ENCODE data around the gene SLMAP.

SLMAP gene

DNA sequence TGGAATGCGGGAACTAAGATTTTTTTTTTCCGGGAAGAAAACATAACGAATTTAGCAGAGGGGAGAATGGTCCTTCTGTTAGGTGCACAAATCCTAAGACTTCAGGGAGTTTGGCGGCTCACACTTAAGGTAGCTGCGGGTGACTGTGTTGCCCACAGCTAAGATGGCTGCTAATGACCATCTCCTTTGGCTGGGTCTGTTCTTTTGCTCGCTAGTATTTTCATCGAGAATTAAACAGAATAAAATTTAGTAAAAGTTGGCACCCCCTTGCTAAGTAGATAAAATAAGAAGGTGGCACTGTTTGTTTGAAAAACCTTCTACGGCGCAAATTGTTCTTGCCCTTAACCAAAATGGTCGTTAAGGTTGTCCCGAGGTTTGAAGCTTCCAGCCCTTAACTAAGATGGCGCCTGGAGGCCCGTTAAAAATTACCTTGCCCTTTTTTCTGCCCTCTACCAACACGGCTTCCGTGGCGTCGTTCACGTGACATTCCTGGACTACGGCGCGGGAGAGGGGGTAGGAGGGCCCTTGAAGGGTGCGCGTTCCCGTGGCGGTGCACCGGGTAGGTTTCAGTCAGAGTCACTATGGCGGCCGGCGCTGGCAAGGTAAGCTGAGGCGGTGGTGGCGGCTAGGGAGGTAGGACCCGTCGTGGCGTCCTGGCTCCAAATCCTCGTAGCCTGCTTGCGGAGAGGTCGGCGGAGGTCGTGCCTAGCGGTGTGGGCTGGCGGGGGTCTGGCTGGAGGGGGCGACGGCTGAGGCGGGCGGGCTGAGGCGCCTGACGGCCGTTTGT is at the start of gene SLMAP:
Gene SLMAP (plus strand): TSS at position 569 of the 787 bp plus-strand sequence. CDS start 1,343 bp downstream, outside the sequence.
- ATAC-seq = peak; percentile 99

DNA sequence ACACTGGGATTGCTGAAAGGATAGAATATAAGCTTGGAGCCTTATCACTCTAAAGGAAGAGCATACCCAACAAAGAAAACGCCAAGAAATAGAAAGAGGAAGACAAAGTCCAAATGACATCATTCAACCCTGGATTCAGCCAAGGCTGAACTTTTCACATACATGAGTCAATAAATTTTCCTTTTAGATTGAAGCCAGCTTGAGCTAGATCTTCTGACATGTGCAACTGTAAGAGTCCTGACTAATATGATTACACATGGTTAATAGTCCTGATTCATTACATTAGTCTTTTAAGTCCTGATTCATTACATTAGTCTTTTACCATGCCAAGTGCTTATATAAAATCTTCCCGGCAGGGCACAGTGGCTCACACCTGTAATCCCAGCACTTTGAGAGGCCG is 49.6 kb upstream of the SLMAP start:
- H3K36me3 Mint-ChIP-seq = no peaks in the 10 kb centered on the region
- no peak for ATAC-seq
- H3K27ac Mint-ChIP-seq = no peak overlapping the region
- peaks cover 3% of the 10 kb centered on the region for H3K9me3 Mint-ChIP-seq
- H3K27me3 Mint-ChIP-seq = peaks cover 9% of the 10 kb centered on the region
- no peaks in the 10 kb centered on the region for H3K4me1 Mint-ChIP-seq
- H3K4me3 Mint-ChIP-seq = no peak overlapping the region

More for the DNA sequence above, at the start of gene SLMAP:
- Mint-ChIP-seq H3K4me3 (peak within 1 kb of the TSS; percentile 97), H3K4me1 (peaks cover 30% of the 10 kb centered on the region), H3K27ac (peak within 1 kb of the TSS; percentile 84), H3K36me3 (peaks cover 5% of the 10 kb centered on the region), H3K27me3 (no peaks in the 10 kb centered on the region), H3K9me3 (no peaks in the 10 kb centered on the region)

- no peak for ATAC-seq
- H3K27ac Mint-ChIP-seq = no peak overlapping the region
- H3K4me3 Mint-ChIP-seq = no peak overlapping the region
- H3K4me1 Mint-ChIP-seq = no peaks in the 10 kb centered on the region
- H3K36me3 Mint-ChIP-seq = no peaks in the 10 kb centered on the region
- H3K9me3 Mint-ChIP-seq = peaks cover 3% of the 10 kb centered on the region
- H3K27me3 Mint-ChIP-seq = peaks cover 9% of the 10 kb centered on the region
Measured at GRCh38 chr3:57709031-57709430, 47.1 kb upstream of the SLMAP start.

- Mint-ChIP-seq H3K27ac (no peak overlapping the region), H3K27me3 (peaks cover 9% of the 10 kb centered on the region), H3K36me3 (no peaks in the 10 kb centered on the region), H3K4me3 (no peak overlapping the region), H3K4me1 (no peaks in the 10 kb centered on the region), H3K9me3 (peaks cover 3% of the 10 kb centered on the region)
- no peak for ATAC-seq
Measured at GRCh38 chr3:57709559-57709958, 46.5 kb upstream of the SLMAP start.

GRCh38 chr3:57715686-57716085 is 40.4 kb upstream of the SLMAP start:
- ATAC-seq = no peak
- Mint-ChIP-seq H3K9me3 (peaks cover 2% of the 10 kb centered on the region), H3K4me1 (no peaks in the 10 kb centered on the region), H3K4me3 (no peak overlapping the region), H3K27ac (no peak overlapping the region), H3K27me3 (peaks cover 4% of the 10 kb centered on the region), H3K36me3 (no peaks in the 10 kb centered on the region)

GRCh38 chr3:57717205-57717868 is 38.8 kb upstream of the SLMAP start:
- H3K4me3 Mint-ChIP-seq = no peak overlapping the region
- H3K27me3 Mint-ChIP-seq = peaks cover 6% of the 10 kb centered on the region
- H3K36me3 Mint-ChIP-seq = no peaks in the 10 kb centered on the region
- no peak overlapping the region for H3K27ac Mint-ChIP-seq
- H3K4me1 Mint-ChIP-seq = no peaks in the 10 kb centered on the region
- H3K9me3 Mint-ChIP-seq = no peaks in the 10 kb centered on the region
- ATAC-seq = no peak

GRCh38 chr3:57718118-57718517 is 38.0 kb upstream of the SLMAP start:
- no peak overlapping the region for H3K4me3 Mint-ChIP-seq
- H3K27ac Mint-ChIP-seq = no peak overlapping the region
- ATAC-seq = no peak
- H3K9me3 Mint-ChIP-seq = no peaks in the 10 kb centered on the region
- peaks cover 13% of the 10 kb centered on the region for H3K27me3 Mint-ChIP-seq
- no peaks in the 10 kb centered on the region for H3K4me1 Mint-ChIP-seq
- H3K36me3 Mint-ChIP-seq = no peaks in the 10 kb centered on the region

- Mint-ChIP-seq H3K27ac (no peak overlapping the region), H3K27me3 (peaks cover 21% of the 10 kb centered on the region), H3K36me3 (no peaks in the 10 kb centered on the region), H3K4me1 (no peaks in the 10 kb centered on the region), H3K4me3 (no peak overlapping the region), H3K9me3 (no peaks in the 10 kb centered on the region)
- ATAC-seq = no peak
Measured at GRCh38 chr3:57726397-57726796, 29.7 kb upstream of the SLMAP start.

DNA sequence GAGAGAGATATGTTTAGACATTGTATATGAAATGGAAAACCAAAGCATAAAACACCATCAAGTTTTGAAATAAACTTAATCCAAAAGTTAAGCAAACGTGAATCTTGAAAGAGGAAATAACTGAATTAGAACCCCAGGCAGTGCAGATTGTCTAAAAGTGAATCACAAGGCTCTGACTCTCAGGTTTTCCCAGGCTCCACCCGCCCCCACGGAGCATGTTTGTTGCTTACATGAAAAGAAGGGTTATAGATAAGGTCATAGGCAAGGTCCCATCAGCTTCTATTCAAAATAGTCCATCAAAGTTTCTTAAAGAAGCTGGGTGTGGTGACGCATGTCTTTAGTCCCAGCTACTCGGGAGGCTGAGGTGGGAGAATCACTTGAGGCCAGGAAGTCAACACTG is 29.0 kb upstream of the SLMAP start:
- ATAC-seq = no peak
- no peaks in the 10 kb centered on the region for H3K4me1 Mint-ChIP-seq
- peaks cover 18% of the 10 kb centered on the region for H3K27me3 Mint-ChIP-seq
- no peaks in the 10 kb centered on the region for H3K36me3 Mint-ChIP-seq
- no peaks in the 10 kb centered on the region for H3K9me3 Mint-ChIP-seq
- no peak overlapping the region for H3K4me3 Mint-ChIP-seq
- H3K27ac Mint-ChIP-seq = no peak overlapping the region

- Mint-ChIP-seq H3K4me3 (no peak overlapping the region), H3K27ac (no peak overlapping the region), H3K36me3 (no peaks in the 10 kb centered on the region), H3K9me3 (no peaks in the 10 kb centered on the region), H3K4me1 (no peaks in the 10 kb centered on the region), H3K27me3 (no peaks in the 10 kb centered on the region)
- ATAC-seq = no peak
Measured at GRCh38 chr3:57729334-57730045, 26.6 kb upstream of the SLMAP start.

DNA sequence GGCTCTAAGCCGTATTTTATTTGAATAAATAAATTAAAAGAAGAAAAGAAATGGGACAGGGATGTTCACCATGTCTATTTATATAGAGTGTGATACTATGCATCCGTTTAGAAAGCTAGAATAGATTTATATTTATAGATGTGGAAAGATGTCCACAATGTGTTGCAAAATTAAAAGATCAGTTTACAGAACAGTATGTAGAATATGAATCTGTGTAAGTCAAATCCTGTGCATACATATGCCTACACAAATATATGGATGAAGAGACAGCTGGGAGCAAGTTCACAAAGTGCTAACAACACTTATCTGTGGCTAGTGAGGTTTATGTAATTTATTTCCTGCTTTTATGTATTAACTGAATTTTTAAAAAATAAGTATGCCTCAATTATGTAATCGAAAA is 25.4 kb upstream of the SLMAP start:
- no peaks in the 10 kb centered on the region for H3K36me3 Mint-ChIP-seq
- H3K27me3 Mint-ChIP-seq = no peaks in the 10 kb centered on the region
- no peak for ATAC-seq
- H3K9me3 Mint-ChIP-seq = no peaks in the 10 kb centered on the region
- H3K27ac Mint-ChIP-seq = no peak overlapping the region
- no peaks in the 10 kb centered on the region for H3K4me1 Mint-ChIP-seq
- H3K4me3 Mint-ChIP-seq = no peak overlapping the region

- H3K27me3 Mint-ChIP-seq = no peaks in the 10 kb centered on the region
- no peaks in the 10 kb centered on the region for H3K4me1 Mint-ChIP-seq
- H3K4me3 Mint-ChIP-seq = no peak overlapping the region
- no peaks in the 10 kb centered on the region for H3K9me3 Mint-ChIP-seq
- H3K27ac Mint-ChIP-seq = no peak overlapping the region
- no peaks in the 10 kb centered on the region for H3K36me3 Mint-ChIP-seq
- ATAC-seq = no peak
Measured at GRCh38 chr3:57731311-57731710, 24.8 kb upstream of the SLMAP start.

- no peaks in the 10 kb centered on the region for H3K9me3 Mint-ChIP-seq
- no peak overlapping the region for H3K4me3 Mint-ChIP-seq
- no peaks in the 10 kb centered on the region for H3K4me1 Mint-ChIP-seq
- H3K27ac Mint-ChIP-seq = no peak overlapping the region
- no peak for ATAC-seq
- no peaks in the 10 kb centered on the region for H3K36me3 Mint-ChIP-seq
- no peaks in the 10 kb centered on the region for H3K27me3 Mint-ChIP-seq
Measured at GRCh38 chr3:57733790-57734189, 22.3 kb upstream of the SLMAP start.

DNA sequence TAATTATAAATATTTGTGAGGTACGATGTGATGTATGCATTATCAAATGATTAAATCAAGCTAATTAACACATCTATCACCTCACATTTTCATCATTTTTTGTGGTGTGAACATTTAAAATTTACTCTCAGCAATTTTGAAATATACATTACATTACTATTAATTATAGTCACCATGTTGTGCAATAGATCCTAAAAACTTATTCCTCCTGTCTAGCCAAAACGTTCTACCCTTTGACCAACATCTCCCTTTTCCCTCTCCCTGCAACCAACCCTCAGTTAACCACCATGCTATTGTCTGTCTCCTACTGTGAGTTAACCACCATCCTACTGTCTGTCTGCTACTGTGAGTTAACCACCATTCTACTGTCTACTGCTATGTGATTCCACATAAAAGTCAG is 20.7 kb upstream of the SLMAP start:
- Mint-ChIP-seq H3K36me3 (no peaks in the 10 kb centered on the region), H3K9me3 (no peaks in the 10 kb centered on the region), H3K4me3 (no peak overlapping the region), H3K27ac (no peak overlapping the region), H3K4me1 (no peaks in the 10 kb centered on the region), H3K27me3 (no peaks in the 10 kb centered on the region)
- no peak for ATAC-seq

DNA sequence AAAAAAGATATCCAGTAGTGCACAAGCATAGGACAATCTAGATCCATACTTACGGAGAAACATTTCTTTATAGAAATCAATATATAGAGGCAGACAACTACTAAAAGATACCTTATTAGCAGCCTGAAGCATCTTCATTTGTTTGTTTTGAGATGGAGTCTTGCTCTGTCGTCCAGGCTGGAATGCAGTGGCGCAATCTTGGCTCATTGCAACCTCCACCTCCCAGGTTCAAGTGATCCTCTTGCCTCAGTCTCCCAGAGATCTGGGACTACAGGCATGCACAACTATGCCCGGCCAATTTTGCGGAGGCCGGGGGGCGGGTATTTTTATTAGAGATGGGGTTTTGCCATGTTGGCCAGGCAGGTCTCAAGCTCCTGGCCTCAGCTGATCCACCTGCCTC is 18.3 kb upstream of the SLMAP start:
- Mint-ChIP-seq H3K27me3 (no peaks in the 10 kb centered on the region), H3K9me3 (no peaks in the 10 kb centered on the region), H3K4me1 (no peaks in the 10 kb centered on the region), H3K36me3 (no peaks in the 10 kb centered on the region), H3K27ac (no peak overlapping the region), H3K4me3 (no peak overlapping the region)
- ATAC-seq = no peak

All from stimulated activated memory B cell treated with anti-CD40 and anti-IgM and Interleukin-4, amounts not matched to agents 10 μg/mL and 1 μg/mL and 100 μg/mL, for 72 hours (primary cell).